Naive thymus-derived CD4-positive, alpha-beta T cell (primary cell): ENCODE results near the gene CTXN1. TPM values are rescaled to one million over a fixed set of nuclear protein-coding genes. Genes with fewer than 3 reads are reported as not detected.

Experiments
- ATAC-seq: fragments of 150-1000 bp; cut with Tn5 transposase; 2 replicates; pipeline ENCODE4 v1.10.0; 2021; ENCODE audit warnings: mild to moderate bottlenecking, moderate library complexity
- CTCF ChIA-PET: fragments of 350-600 bp; sonication (Branson Sonifier 250); formaldehyde crosslinking; loops from one replicate; lab custom pipeline; 2021; ENCODE audit warnings: antibody characterized with exemption; lab: Charles Lee
- POLR2A ChIA-PET: fragments of 350-600 bp; sonication (Branson Sonifier 250); formaldehyde crosslinking; loops from one replicate; lab custom pipeline; 2021; ENCODE audit warnings: antibody characterized with exemption, inconsistent platforms; lab: Charles Lee
- DNase-seq, 9 donors: peaks; one replicate each; pipeline versions ENCODE4 v3.0.0 to v3.0.0-alpha.2; 2020 to 2022; ENCODE audit warnings: mixed read lengths in 1 of 9
- H3K27ac ChIP-seq: one replicate; pipeline ENCODE4 v1.7.0; 2013; ENCODE audit warnings: mild to moderate bottlenecking, low read depth, low read length, moderate library complexity
- H3K27me3 ChIP-seq, 2 donors: one replicate each; pipeline ENCODE4 v1.7.0; 2013; ENCODE audit warnings: low read length in 2 of 2, mild to moderate bottlenecking in 2 of 2, moderate library complexity in 2 of 2; ENCODE audit not compliant: control insufficient read depth in 2 of 2, insufficient read depth in 2 of 2
- H3K36me3 ChIP-seq, 3 experiments: 1 replicate in 2 of 3; 2 replicates in 1 of 3; pipeline ENCODE4 v1.7.0; 2013; ENCODE audit warnings: low read length in 3 of 3, mild to moderate bottlenecking in 3 of 3, moderate library complexity in 1 of 3; ENCODE audit not compliant: insufficient read depth in 3 of 3, control insufficient read depth in 2 of 3
- H3K4me1 ChIP-seq, 2 donors: one replicate each; pipeline ENCODE4 v1.7.0; 2013; ENCODE audit warnings: low read length in 2 of 2, mild to moderate bottlenecking in 2 of 2, moderate library complexity in 1 of 2; ENCODE audit not compliant: control insufficient read depth in 2 of 2, insufficient read depth in 2 of 2
- H3K4me3 ChIP-seq: 2 replicates; pipeline ENCODE4 v1.7.0; 2013; ENCODE audit warnings: mild to moderate bottlenecking, low read length
- H3K9me3 ChIP-seq, 3 experiments: 1 replicate in 2 of 3; 2 replicates in 1 of 3; pipeline ENCODE4 v1.7.0; 2013; ENCODE audit warnings: low read length in 3 of 3; ENCODE audit not compliant: control insufficient read depth in 2 of 3
- H3K27ac Mint-ChIP-seq, 9 donors: one replicate each; pipeline ENCODE4 v1.8.0; 2020 to 2022; ENCODE audit warnings: mixed read lengths in 9 of 9, mild to moderate bottlenecking in 8 of 9, moderate library complexity in 5 of 9, inconsistent platforms in 2 of 9
- H3K27me3 Mint-ChIP-seq, 5 donors: one replicate each; pipeline ENCODE4 v1.8.0; 2021 to 2022; ENCODE audit warnings: mixed read lengths in 5 of 5, mild to moderate bottlenecking in 1 of 5
- H3K36me3 Mint-ChIP-seq, 5 donors: one replicate each; pipeline ENCODE4 v1.8.0; 2020 to 2022; ENCODE audit warnings: mixed read lengths in 5 of 5, mild to moderate bottlenecking in 3 of 5, inconsistent platforms in 1 of 5
- H3K4me1 Mint-ChIP-seq, 7 donors: one replicate each; pipeline ENCODE4 v1.8.0; 2020 to 2022; ENCODE audit warnings: mixed read lengths in 7 of 7, mild to moderate bottlenecking in 3 of 7, inconsistent platforms in 1 of 7
- H3K4me3 Mint-ChIP-seq, 10 donors: one replicate each; pipeline ENCODE4 v1.8.0; 2020 to 2022; ENCODE audit warnings: mild to moderate bottlenecking in 10 of 10, mixed read lengths in 10 of 10, moderate library complexity in 6 of 10, inconsistent platforms in 2 of 10
- H3K9me3 Mint-ChIP-seq, 11 donors: one replicate each; pipeline ENCODE4 v1.8.0; 2020 to 2022; ENCODE audit warnings: mixed read lengths in 11 of 11, mild to moderate bottlenecking in 4 of 11, inconsistent platforms in 1 of 11, moderate library complexity in 1 of 11
- intact Hi-C, 2 donors: fragments of 100-400 bp; cut with micrococcal nuclease; formaldehyde crosslinking; loops; one replicate each; pipeline ENCODE4 v1.15.1; 2023
- polyA plus RNA-seq, 2 donors: library from polyadenylated mRNA; unstranded; fragments of 300-500 nt; fragmentation: Illumina TruSeq; gene quantifications; one replicate each; pipeline ENCODE4 v1.2.3, GENCODE V29; 2021
- total RNA-seq, 6 experiments: library from RNA in 5 of 6; stranded (reverse) in 5 of 6; gene quantifications; 1 replicate in 5 of 6; 2 replicates in 1 of 6; pipeline ENCODE4 v1.2.3 and lab custom pipeline; 2021 to 2026

The CTXN1 gene
- total and polyA plus RNA-seq, 7 experiments from 2014 or later, result 0.32 TPM; not detected in 6

- Mint-ChIP-seq H3K36me3 (no peaks in the 10 kb centered on the region), H3K4me3 (no peak overlapping the region), H3K27ac (no peak overlapping the region), H3K27me3 (peaks cover 0 to 24% (median 0%) of the 10 kb centered on the region in 5 donors), H3K9me3 (peaks cover 0 to 1% (median 0%) of the 10 kb centered on the region in 11 donors), H3K4me1 (peaks cover 0 to 7% (median 5%) of the 10 kb centered on the region in 7 donors)
- POLR2A ChIA-PET, result no interaction called here
- DNase-seq, result no peak
- Histone ChIP-seq H3K27ac (no peak overlapping the region), H3K27me3 (no peaks in the 10 kb centered on the region), H3K9me3 (no peaks in the 10 kb centered on the region), H3K4me3 (no peak overlapping the region), H3K4me1 (peaks cover 4 to 7% of the 10 kb centered on the region in 2 donors), H3K36me3 (no peaks in the 10 kb centered on the region)
- intact Hi-C loops, result no loop called here
- CTCF ChIA-PET, result interaction anchor here (0.6 to 1.1 kb wide), 2 partner anchors 10 to 932 kb away, joined by 4 to 5 read pairs; no protein-coding TSS in a partner anchor
- no peak for ATAC-seq
Measured at GRCh38 chr19:7879111-7879807, 46.7 kb downstream of the CTXN1 start.

- H3K27ac Mint-ChIP-seq, result no peak overlapping the region
- no peak overlapping the region for H3K4me3 Mint-ChIP-seq
- no peaks in the 10 kb centered on the region for H3K36me3 ChIP-seq
- H3K36me3 Mint-ChIP-seq, result peaks cover 0 to 2% (median 0%) of the 10 kb centered on the region in 5 donors
- peaks cover 0 to 2% of the 10 kb centered on the region in 2 donors for H3K27me3 ChIP-seq
- no peak for ATAC-seq
- peaks cover 0 to 13% (median 5%) of the 10 kb centered on the region in 7 donors for H3K4me1 Mint-ChIP-seq
- H3K9me3 ChIP-seq, result no peaks in the 10 kb centered on the region
- H3K4me1 ChIP-seq, result peaks cover 4 to 9% of the 10 kb centered on the region in 2 donors
- no peaks in the 10 kb centered on the region for H3K9me3 Mint-ChIP-seq
- ChIA-PET CTCF (no interaction called here), POLR2A (interaction anchor here (0.5 kb wide), 1 partner anchor 159 kb away, joined by 3 read pairs; no protein-coding TSS in a partner anchor)
- intact Hi-C loops, result no loop called here
- H3K27me3 Mint-ChIP-seq, result peaks cover 0 to 32% (median 0%) of the 10 kb centered on the region in 5 donors
- DNase-seq, result no peak
- no peak overlapping the region for H3K27ac ChIP-seq
- no peak overlapping the region for H3K4me3 ChIP-seq
Measured at GRCh38 chr19:7877249-7877836, 48.6 kb downstream of the CTXN1 start.

GRCh38 chr19:7874897-7875273, 51.0 kb downstream of the CTXN1 start:
- H3K9me3 ChIP-seq, result no peaks in the 10 kb centered on the region
- H3K36me3 ChIP-seq, result no peaks in the 10 kb centered on the region
- CTCF ChIA-PET, result no interaction called here
- Mint-ChIP-seq H3K36me3 (peaks cover 0 to 5% (median 0%) of the 10 kb centered on the region in 5 donors), H3K27ac (peak overlapping the region in 1 of 9 donors; percentile 67), H3K4me1 (peaks cover 14 to 27% (median 21%) of the 10 kb centered on the region in 7 donors), H3K4me3 (peak overlapping the region in 9 of 10 donors; percentile 25 to 83 (median 53)), H3K27me3 (peaks cover 0 to 48% (median 8%) of the 10 kb centered on the region in 5 donors), H3K9me3 (peaks cover 0 to 4% (median 0%) of the 10 kb centered on the region in 11 donors)
- H3K4me3 ChIP-seq, result no peak overlapping the region
- no peak overlapping the region for H3K27ac ChIP-seq
- intact Hi-C loops, result no loop called here
- ATAC-seq (no peak), DNase-seq (no peak)
- peaks cover 0 to 2% of the 10 kb centered on the region in 2 donors for H3K27me3 ChIP-seq
- peaks cover 10 to 26% of the 10 kb centered on the region in 2 donors for H3K4me1 ChIP-seq
- POLR2A ChIA-PET, result interaction anchor here (1.1 to 1.3 kb wide), 2 partner anchors 12 to 29 kb away, joined by 3 read pairs; partner anchors contain the start of gene MAP2K7

Other genes with a start within 250 kb of the CTXN1 start
- gene MCEMP1, start 249.0 kb downstream of the CTXN1 start, total RNA-seq, result 10 to 100 TPM in 1 of 5 experiments, 1 to 10 TPM in 1, not detected in 3; 1.2 to 12.3 TPM
- gene MCEMP1, start 249.0 kb downstream of the CTXN1 start, polyA plus RNA-seq, result not detected
- gene TRAPPC5, start 245.3 kb downstream of the CTXN1 start, total RNA-seq, result 10 to 100 TPM; 43.7 to 79.3 (median 75.4) TPM
- gene TRAPPC5, start 245.3 kb downstream of the CTXN1 start, polyA plus RNA-seq, result 100 to 1,000 TPM; 165 to 191 TPM
- gene FCER2, start 224.0 kb downstream of the CTXN1 start, total RNA-seq, result 1 to 10 TPM in 2 of 5 experiments, under 1 TPM in 1, not detected in 2; 0.32 to 3.8 (median 1.3) TPM
- gene FCER2, start 224.0 kb downstream of the CTXN1 start, polyA plus RNA-seq, result under 1 TPM; 0.48 to 0.52 TPM
- 1 to 10 TPM in 1 of 5 experiments, not detected in 4; 1.2 TPM for gene CLEC4G, start 194.0 kb downstream of the CTXN1 start, total RNA-seq
- gene CLEC4G, start 194.0 kb downstream of the CTXN1 start, polyA plus RNA-seq, result not detected
- under 1 TPM in 3 of 5 experiments, not detected in 2; 0.27 to 0.68 (median 0.32) TPM for gene CD209, start 178.6 kb downstream of the CTXN1 start, total RNA-seq
- gene CD209, start 178.6 kb downstream of the CTXN1 start, polyA plus RNA-seq, result not detected
- gene CLEC4M, start 162.9 kb downstream of the CTXN1 start, total RNA-seq, result not detected
- under 1 TPM in 1 of 2 donors, not detected in 1; 0.74 TPM for gene CLEC4M, start 162.9 kb downstream of the CTXN1 start, polyA plus RNA-seq
- 10 to 100 TPM in 3 of 5 experiments, 1 to 10 TPM in 2; 7.4 to 12.2 (median 11.4) TPM for gene EVI5L, start 95.9 kb downstream of the CTXN1 start, total RNA-seq
- gene EVI5L, start 95.9 kb downstream of the CTXN1 start, polyA plus RNA-seq, result 1 to 10 TPM; 2.5 to 3.8 TPM
- gene PRR36, start 51.7 kb downstream of the CTXN1 start, total RNA-seq, result 1 to 10 TPM in 1 of 5 experiments, under 1 TPM in 3, not detected in 1; 0.08 to 1.2 (median 0.16) TPM
- gene PRR36, start 51.7 kb downstream of the CTXN1 start, polyA plus RNA-seq, result under 1 TPM; 0.08 to 0.12 TPM
- gene LRRC8E, start 37.6 kb downstream of the CTXN1 start, total RNA-seq, result under 1 TPM in 1 of 5 experiments, not detected in 4; 0.24 TPM
- gene LRRC8E, start 37.6 kb downstream of the CTXN1 start, polyA plus RNA-seq, result under 1 TPM in 1 of 2 donors, not detected in 1; 0.53 TPM
- gene MAP2K7, start 22.3 kb downstream of the CTXN1 start, total RNA-seq, result 100 to 1,000 TPM in 1 of 5 experiments, 10 to 100 TPM in 4; 48.7 to 109 (median 66.5) TPM
- 1 to 10 TPM; 1.8 to 2.0 TPM for gene MAP2K7, start 22.3 kb downstream of the CTXN1 start, polyA plus RNA-seq
- gene TGFBR3L, start 11.3 kb downstream of the CTXN1 start, total RNA-seq, result 1 to 10 TPM in 4 of 5 experiments, under 1 TPM in 1; 0.27 to 4.0 (median 1.6) TPM
- not detected for gene TGFBR3L, start 11.3 kb downstream of the CTXN1 start, polyA plus RNA-seq
- 10 to 100 TPM; 12.3 to 24.4 (median 21.4) TPM for gene SNAPC2, start 5.8 kb downstream of the CTXN1 start, total RNA-seq
- 10 to 100 TPM; 11.5 to 18.2 TPM for gene SNAPC2, start 5.8 kb downstream of the CTXN1 start, polyA plus RNA-seq
- gene TIMM44, start 17.5 kb upstream of the CTXN1 start, total RNA-seq, result 10 to 100 TPM; 65.3 to 97.6 (median 73.8) TPM
- gene TIMM44, start 17.5 kb upstream of the CTXN1 start, polyA plus RNA-seq, result 10 to 100 TPM; 16.7 to 22.8 TPM
- 100 to 1,000 TPM in 1 of 5 experiments, 10 to 100 TPM in 4; 32.4 to 117 (median 49.6) TPM for gene ELAVL1, start 79.5 kb upstream of the CTXN1 start, total RNA-seq
- 10 to 100 TPM; 42.1 to 61.4 TPM for gene ELAVL1, start 79.5 kb upstream of the CTXN1 start, polyA plus RNA-seq
- 1 to 10 TPM in 1 of 5 experiments, not detected in 4; 2.3 TPM for gene CCL25, start 126.6 kb upstream of the CTXN1 start, total RNA-seq
- not detected for gene CCL25, start 126.6 kb upstream of the CTXN1 start, polyA plus RNA-seq
- not detected for gene FBN3, start 223.5 kb upstream of the CTXN1 start, total RNA-seq
- gene FBN3, start 223.5 kb upstream of the CTXN1 start, polyA plus RNA-seq, result not detected